ENCODE results near the gene SYTL3.
"Not testable (repeated sequence)": the region's sequence is repeated elsewhere in the genome, so short reads cannot be mapped to it uniquely, and the experiment has no call there.

The SYTL3 gene

DNA sequence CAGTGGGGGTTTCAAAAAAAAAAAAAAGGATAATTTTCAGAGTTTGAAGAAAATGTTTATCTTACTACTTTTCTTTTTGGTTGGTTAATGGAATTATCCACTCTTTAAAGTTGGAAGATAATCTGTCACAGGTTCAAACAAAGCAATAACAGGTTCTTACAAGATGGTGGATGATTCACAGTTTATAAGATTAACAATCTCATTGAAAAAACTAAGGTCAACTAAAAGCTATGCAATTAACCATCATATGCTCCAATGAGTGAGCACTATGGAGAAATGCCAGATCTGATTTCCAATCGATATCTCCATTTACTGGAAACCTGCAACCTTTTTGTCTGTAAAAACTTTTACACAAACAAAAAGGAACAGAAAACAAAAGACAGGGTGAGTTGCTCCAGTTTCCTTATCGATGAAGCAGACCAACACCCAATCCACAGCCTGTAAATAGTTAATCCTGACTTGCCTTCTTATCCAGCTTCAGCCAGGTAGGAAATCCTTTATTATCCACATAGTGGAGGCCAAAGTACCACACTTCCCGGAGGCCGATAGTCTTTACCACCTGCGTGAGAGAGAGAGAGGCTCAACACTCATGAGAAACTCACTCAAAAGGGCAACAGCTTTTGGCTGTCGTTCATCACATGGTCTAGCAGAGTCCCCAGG is 136.9 kb downstream of the SYTL3 start:
- TF ChIP-seq, protein P1, sequence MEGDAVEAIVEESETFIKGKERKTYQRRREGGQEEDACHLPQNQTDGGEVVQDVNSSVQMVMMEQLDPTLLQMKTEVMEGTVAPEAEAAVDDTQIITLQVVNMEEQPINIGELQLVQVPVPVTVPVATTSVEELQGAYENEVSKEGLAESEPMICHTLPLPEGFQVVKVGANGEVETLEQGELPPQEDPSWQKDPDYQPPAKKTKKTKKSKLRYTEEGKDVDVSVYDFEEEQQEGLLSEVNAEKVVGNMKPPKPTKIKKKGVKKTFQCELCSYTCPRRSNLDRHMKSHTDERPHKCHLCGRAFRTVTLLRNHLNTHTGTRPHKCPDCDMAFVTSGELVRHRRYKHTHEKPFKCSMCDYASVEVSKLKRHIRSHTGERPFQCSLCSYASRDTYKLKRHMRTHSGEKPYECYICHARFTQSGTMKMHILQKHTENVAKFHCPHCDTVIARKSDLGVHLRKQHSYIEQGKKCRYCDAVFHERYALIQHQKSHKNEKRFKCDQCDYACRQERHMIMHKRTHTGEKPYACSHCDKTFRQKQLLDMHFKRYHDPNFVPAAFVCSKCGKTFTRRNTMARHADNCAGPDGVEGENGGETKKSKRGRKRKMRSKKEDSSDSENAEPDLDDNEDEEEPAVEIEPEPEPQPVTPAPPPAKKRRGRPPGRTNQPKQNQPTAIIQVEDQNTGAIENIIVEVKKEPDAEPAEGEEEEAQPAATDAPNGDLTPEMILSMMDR (conservative IDR thresholded peaks at IDR 0.05): no peak
- H3K27ac ChIP-seq: peak overlapping the region; percentile 83

DNA sequence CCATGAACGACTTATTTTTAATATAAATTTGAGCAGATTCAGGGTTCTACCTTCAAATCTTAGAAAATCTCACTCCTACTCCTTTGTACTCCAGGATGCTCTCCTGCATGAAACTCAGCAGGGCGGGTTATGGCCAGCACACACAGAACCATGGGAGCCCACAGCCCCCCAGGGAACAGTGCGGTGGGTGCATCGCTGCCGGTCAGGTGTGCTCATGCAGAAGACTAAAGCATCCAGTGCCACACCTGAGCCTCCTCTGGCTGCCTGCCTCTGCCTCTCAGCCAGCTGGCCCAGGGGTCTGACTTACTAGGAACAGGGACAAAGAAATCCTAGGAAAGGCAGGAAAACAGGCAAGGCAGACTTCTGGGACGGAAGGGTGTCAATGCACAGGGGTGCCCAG is 137.5 kb downstream of the SYTL3 start:
- peak overlapping the region; percentile 83 for H3K27ac ChIP-seq
- TF ChIP-seq, protein P1 (conservative IDR thresholded peaks at IDR 0.05): no peak

DNA sequence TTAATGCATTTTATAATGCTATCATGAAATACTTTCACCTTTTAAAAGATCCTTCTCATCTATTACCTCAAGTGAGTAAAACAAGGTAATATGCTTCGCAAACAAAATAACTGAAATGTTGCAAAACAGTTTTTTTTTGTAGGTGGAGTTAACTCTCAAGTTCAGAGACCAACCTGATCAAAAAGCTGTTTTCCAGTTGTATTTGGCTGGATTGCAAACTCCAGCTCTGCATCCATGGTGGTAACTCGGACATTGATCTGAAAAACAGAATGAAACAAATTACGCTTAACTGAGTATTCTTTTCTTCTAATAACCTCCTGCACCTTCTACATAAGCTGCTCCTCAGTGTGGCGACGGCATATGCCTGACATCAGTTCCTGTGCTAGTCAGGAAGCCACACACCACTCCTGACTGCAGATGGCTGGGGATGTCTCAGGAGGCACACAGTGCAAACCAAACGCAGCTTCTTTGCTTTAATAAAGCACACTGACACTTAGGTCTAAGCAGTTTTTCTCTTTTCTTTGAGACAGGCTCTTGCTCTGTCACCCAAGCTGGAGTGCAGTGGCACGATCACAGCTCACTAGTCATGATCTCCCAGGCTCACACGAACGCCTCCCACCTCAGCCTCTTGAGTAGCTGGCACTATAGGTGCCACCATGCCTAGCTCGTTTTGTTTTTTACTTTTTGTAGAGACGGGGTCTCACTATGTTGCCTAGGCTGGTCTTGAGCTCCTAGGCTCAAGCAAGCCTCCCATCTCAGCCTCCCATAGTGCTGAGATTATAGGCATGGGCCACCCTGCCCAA is 139.5 kb downstream of the SYTL3 start:
- TF ChIP-seq, protein P1 (conservative IDR thresholded peaks at IDR 0.05): no peak
- H3K27ac ChIP-seq: peak overlapping the region; percentile 83

DNA sequence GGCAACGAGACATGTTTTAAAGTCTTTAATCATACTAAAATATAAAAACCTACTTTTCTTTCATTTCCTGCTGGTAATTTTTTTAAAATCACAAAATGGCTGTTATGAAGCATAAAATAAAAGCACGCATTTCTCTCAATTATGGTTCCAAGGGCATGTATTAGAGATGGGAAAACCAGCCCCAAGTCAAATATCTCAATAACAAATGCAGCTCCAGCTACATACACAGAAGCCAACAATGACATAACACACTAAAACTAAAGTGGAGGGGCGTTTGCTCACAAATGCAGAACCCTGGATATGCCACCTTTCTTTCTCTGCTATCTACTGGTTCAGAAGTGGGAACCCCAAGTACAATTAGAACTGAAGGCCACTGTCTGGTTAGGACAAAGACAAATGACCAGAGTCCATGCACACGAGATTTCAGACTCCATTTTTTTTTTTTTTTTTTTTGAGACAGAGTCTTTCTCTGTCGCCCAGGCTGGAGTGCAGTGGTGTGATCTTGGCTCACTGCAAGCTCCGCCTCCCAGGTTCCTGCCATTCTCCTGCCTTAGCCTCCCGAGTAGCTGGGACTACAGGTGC is 141.5 kb downstream of the SYTL3 start:
- H3K27ac ChIP-seq: no peak overlapping the region; the same call in 1 of the 2 replicates
- TF ChIP-seq, protein P1 (conservative IDR thresholded peaks at IDR 0.05): no peak

DNA sequence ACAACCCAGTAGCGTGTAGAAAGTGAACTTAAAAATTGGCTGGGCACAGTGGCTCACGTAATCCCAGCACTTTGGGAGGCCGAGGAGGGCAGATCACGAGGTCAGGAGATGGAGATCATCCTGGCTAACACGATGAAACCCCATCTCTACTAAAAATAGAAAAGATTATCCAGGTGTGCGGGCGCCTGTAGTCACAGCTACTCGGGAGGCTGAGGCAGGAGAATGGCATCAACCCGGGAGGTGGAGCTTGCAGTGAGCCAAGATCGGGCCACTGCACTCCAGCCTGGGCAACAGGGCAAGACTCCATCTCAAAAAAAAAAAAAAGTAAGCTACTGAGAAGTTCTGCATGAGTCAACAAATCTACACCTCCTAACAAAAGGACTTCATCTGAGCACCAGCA is 142.7 kb downstream of the SYTL3 start:
- not testable (repeated sequence) for H3K27ac ChIP-seq

DNA sequence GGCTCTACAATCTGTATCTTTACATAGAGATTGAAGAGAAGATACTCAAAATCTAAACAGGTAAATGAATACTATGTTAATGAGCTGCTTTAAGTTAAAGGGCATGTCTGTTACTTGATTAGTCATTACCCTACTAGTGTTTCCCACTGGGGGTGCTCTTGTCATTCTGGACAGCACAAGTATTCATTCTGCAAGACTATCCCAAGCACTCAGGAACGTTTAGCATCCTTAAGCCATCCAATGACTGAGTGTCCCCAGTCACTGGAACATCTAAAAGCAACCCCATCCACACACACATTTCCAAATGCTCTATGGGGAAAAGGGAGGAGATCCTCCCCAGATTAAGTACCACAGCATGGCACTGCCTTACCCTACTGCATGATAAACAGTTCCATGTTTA is 143.6 kb downstream of the SYTL3 start:
- TF ChIP-seq, protein P1 (conservative IDR thresholded peaks at IDR 0.05): peak; percentile 24; the same call in 1 of the 2 replicates
- no peak overlapping the region for H3K27ac ChIP-seq

DNA sequence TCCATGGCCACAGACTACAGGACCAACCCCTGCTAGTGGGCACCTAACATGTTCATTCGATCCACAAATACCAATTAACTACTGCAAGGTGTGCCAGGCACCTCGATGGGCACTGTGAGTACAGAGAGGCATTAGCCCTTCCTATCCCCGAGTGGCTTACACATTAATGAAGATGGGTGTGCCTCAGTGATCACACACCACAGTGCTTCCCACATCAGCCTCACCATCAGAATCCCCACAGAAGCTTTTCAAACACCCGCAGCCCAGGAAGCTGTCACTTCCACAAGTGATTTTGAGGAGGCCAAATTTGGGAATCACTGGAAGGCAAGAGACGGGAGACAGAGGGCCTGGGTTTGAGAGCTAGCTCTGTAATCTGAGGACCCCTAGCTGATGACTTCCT is 145.7 kb downstream of the SYTL3 start:
- H3K27ac ChIP-seq: peak overlapping the region; percentile 91
- TF ChIP-seq, protein P1 (conservative IDR thresholded peaks at IDR 0.05): no peak
